Astrocyte (in vitro differentiated cells and primary cell): Measurements from ENCODE around the gene CARD19. TPM values are rescaled to one million over a fixed set of nuclear protein-coding genes. Genes with fewer than 3 reads are reported as not detected.

Experiments
- DNase-seq: peaks from one replicate; pipeline ENCODE4 v3.0.0-alpha.2; 2010; ENCODE audit warnings: low read depth
- FAIRE-seq: peaks from 2 replicates; lab custom pipeline; 2011; peaks lifted over from hg19 to GRCh38; lab: Jason Lieb, UNC
- H2AFZ ChIP-seq: 2 replicates; pipeline ENCODE4 v1.6.0; 2012; ENCODE audit warnings: low read depth, low read length, inconsistent platforms
- H3K27ac ChIP-seq: 2 replicates; pipeline ENCODE4 v1.5.1; 2011; ENCODE audit warnings: low read depth, low read length, inconsistent platforms
- H3K27me3 ChIP-seq: 2 replicates; pipeline ENCODE4 v1.6.0; 2011; ENCODE audit warnings: low read length, inconsistent platforms; ENCODE audit not compliant: insufficient read depth
- H3K36me3 ChIP-seq: 2 replicates; pipeline ENCODE4 v1.5.1; 2011; ENCODE audit warnings: low read length, inconsistent platforms; ENCODE audit not compliant: insufficient read depth
- H3K4me1 ChIP-seq: 2 replicates; pipeline ENCODE4 v1.5.1; 2011; ENCODE audit warnings: low read length, inconsistent platforms; ENCODE audit not compliant: insufficient read depth
- H3K4me2 ChIP-seq: 2 replicates; pipeline ENCODE4 v1.6.0; 2012; ENCODE audit warnings: low read length, inconsistent platforms
- H3K4me3 ChIP-seq: 2 replicates; pipeline ENCODE4 v1.5.1; 2011; ENCODE audit warnings: low read depth, mild to moderate bottlenecking, low read length, inconsistent platforms; ENCODE audit not compliant: insufficient read depth
- H3K79me2 ChIP-seq: 2 replicates; pipeline ENCODE4 v1.6.0; 2012; ENCODE audit warnings: mild to moderate bottlenecking, low read length, inconsistent platforms; ENCODE audit not compliant: insufficient read depth
- H3K9ac ChIP-seq: 2 replicates; pipeline ENCODE4 v1.6.0; 2012; ENCODE audit warnings: mild to moderate bottlenecking, low read length, inconsistent platforms
- H3K9me3 ChIP-seq: 2 replicates; pipeline ENCODE4 v1.5.1; 2012; ENCODE audit warnings: low read depth, mild to moderate bottlenecking, low read length, inconsistent platforms; ENCODE audit not compliant: insufficient read depth
- H4K20me1 ChIP-seq: 2 replicates; pipeline ENCODE4 v1.6.0; 2012; ENCODE audit warnings: low read length, inconsistent platforms; ENCODE audit not compliant: insufficient read depth
- H3K27ac Mint-ChIP-seq: one replicate; pipeline ENCODE4 v1.8.0; 2021; ENCODE audit warnings: mild to moderate bottlenecking, mixed read lengths; ENCODE audit not compliant: unreplicated experiment
- H3K27me3 Mint-ChIP-seq: one replicate; pipeline ENCODE4 v1.8.0; 2021; ENCODE audit warnings: low read depth, mixed read lengths; ENCODE audit not compliant: unreplicated experiment
- H3K36me3 Mint-ChIP-seq: one replicate; pipeline ENCODE4 v1.8.0; 2021; ENCODE audit warnings: low read depth, mixed read lengths; ENCODE audit not compliant: unreplicated experiment
- H3K4me1 Mint-ChIP-seq: one replicate; pipeline ENCODE4 v1.8.0; 2021; ENCODE audit warnings: low read depth, mixed read lengths; ENCODE audit not compliant: unreplicated experiment
- H3K4me3 Mint-ChIP-seq: one replicate; pipeline ENCODE4 v1.8.0; 2021; ENCODE audit warnings: mild to moderate bottlenecking, moderate library complexity, mixed read lengths; ENCODE audit not compliant: unreplicated experiment
- H3K9me3 Mint-ChIP-seq: one replicate; pipeline ENCODE4 v1.8.0; 2021; ENCODE audit warnings: mild to moderate bottlenecking, mixed read lengths; ENCODE audit not compliant: unreplicated experiment
- EZH2 ChIP-seq: IDR thresholded peaks from 2 replicates; pipeline ENCODE4 v1.6.1; 2012; ENCODE audit warnings: mild to moderate bottlenecking, low read length, inconsistent platforms; ENCODE audit not compliant: insufficient read depth
- total RNA-seq: library from RNA; stranded (reverse); gene quantifications from 2 replicates; pipeline ENCODE4 v1.2.1, GENCODE V29; 2021
- TF ChIP-seq, protein P1 (sequence below): IDR thresholded peaks from 2 replicates; pipeline ENCODE4 v1.5.1; 2011; ENCODE audit warnings: low read depth, mild to moderate bottlenecking, inconsistent platforms, low read length, moderate library complexity; ENCODE audit not compliant: insufficient read depth

The CARD19 gene
- total RNA-seq, 1 donor from 2014 or later: 36.3 TPM

DNA sequence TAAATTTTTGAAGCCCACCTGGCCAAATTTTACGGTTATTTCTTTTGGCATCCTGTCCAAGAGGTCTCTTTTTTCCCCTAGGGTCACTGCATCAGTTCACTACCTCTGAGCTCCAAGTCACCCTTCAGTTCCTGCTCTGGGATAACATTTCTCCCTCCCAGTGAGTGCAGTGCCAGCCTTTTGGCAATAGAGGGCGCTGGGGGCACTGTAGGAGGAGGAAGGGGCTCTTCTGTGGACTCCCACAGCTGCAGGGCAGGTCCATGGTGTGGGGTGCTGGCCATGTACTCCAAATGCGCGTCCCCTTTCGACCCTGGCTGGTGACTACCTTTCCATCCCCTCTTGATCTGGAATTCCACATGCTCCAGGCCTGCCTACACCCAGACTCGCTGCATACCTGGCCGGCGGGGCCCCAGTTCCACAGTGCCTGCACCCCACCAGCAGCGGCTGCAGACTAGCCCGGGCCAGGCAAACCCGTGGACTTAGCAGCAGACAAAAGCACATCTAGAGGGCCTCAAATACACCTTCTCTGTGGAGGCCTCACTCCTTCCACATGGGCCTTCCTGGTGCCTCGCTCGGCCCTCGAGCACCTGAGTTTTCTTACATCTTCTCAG lies 58.4 kb downstream of the CARD19 start:
- peaks cover 2% of the 10 kb centered on the region for H3K4me1 ChIP-seq
- no peak overlapping the region for H3K27ac ChIP-seq
- H2AFZ ChIP-seq: no peak overlapping the region
- FAIRE-seq: no peak
- H3K4me3 ChIP-seq: no peak overlapping the region
- no peak overlapping the region for H3K4me3 Mint-ChIP-seq
- H4K20me1 ChIP-seq: no peaks in the 10 kb centered on the region
- H3K9me3 Mint-ChIP-seq: no peaks in the 10 kb centered on the region
- peaks cover 10% of the 10 kb centered on the region for H3K27me3 Mint-ChIP-seq
- no peaks in the 10 kb centered on the region for H3K9me3 ChIP-seq
- peaks cover under 1% of the 10 kb centered on the region for H3K4me1 Mint-ChIP-seq
- no peak for DNase-seq
- H3K4me2 ChIP-seq: no peak overlapping the region
- no peaks in the 10 kb centered on the region for H3K36me3 ChIP-seq
- H3K36me3 Mint-ChIP-seq: no peaks in the 10 kb centered on the region
- H3K79me2 ChIP-seq: no peaks in the 10 kb centered on the region
- H3K9ac ChIP-seq: no peak overlapping the region
- no peaks in the 10 kb centered on the region for H3K27me3 ChIP-seq
- no peak for TF ChIP-seq EZH2
- TF ChIP-seq, protein P1, sequence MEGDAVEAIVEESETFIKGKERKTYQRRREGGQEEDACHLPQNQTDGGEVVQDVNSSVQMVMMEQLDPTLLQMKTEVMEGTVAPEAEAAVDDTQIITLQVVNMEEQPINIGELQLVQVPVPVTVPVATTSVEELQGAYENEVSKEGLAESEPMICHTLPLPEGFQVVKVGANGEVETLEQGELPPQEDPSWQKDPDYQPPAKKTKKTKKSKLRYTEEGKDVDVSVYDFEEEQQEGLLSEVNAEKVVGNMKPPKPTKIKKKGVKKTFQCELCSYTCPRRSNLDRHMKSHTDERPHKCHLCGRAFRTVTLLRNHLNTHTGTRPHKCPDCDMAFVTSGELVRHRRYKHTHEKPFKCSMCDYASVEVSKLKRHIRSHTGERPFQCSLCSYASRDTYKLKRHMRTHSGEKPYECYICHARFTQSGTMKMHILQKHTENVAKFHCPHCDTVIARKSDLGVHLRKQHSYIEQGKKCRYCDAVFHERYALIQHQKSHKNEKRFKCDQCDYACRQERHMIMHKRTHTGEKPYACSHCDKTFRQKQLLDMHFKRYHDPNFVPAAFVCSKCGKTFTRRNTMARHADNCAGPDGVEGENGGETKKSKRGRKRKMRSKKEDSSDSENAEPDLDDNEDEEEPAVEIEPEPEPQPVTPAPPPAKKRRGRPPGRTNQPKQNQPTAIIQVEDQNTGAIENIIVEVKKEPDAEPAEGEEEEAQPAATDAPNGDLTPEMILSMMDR: peak; percentile 40
- H3K27ac Mint-ChIP-seq: no peak overlapping the region

- FAIRE-seq: no peak
- no peak overlapping the region for H3K4me3 ChIP-seq
- peaks cover 7% of the 10 kb centered on the region for H3K4me1 ChIP-seq
- H3K36me3 Mint-ChIP-seq: no peaks in the 10 kb centered on the region
- H3K27me3 ChIP-seq: no peaks in the 10 kb centered on the region
- no peak overlapping the region for H3K4me2 ChIP-seq
- no peak overlapping the region for H3K27ac ChIP-seq
- H2AFZ ChIP-seq: no peak overlapping the region
- no peak overlapping the region for H3K9ac ChIP-seq
- no peak overlapping the region for H3K27ac Mint-ChIP-seq
- peaks cover 8% of the 10 kb centered on the region for H3K27me3 Mint-ChIP-seq
- no peaks in the 10 kb centered on the region for H3K36me3 ChIP-seq
- H3K4me3 Mint-ChIP-seq: no peak overlapping the region
- H3K4me1 Mint-ChIP-seq: peaks cover 6% of the 10 kb centered on the region
- no peak for DNase-seq
- no peaks in the 10 kb centered on the region for H4K20me1 ChIP-seq
- H3K79me2 ChIP-seq: no peaks in the 10 kb centered on the region
- TF ChIP-seq, protein P1: no peak
- TF ChIP-seq EZH2: no peak
- no peaks in the 10 kb centered on the region for H3K9me3 ChIP-seq
- no peaks in the 10 kb centered on the region for H3K9me3 Mint-ChIP-seq
Observed at GRCh38 chr9:93155716-93156474, 59.9 kb downstream of the CARD19 start.
